GM12864 (cell line): ENCODE data around the gene USO1.
"Not testable (repeated sequence)": the region's sequence is repeated elsewhere in the genome, so short reads cannot be mapped to it uniquely, and the experiment has no call there.

ENCODE experiments used
- DNase-seq: peaks from one replicate; pipeline ENCODE4 v3.0.0-alpha.2; 2011; ENCODE audit warnings: low read depth
- H3K4me3 ChIP-seq: 2 replicates; pipeline ENCODE4 v1.5.1; 2011; ENCODE audit warnings: mild to moderate bottlenecking, low read depth, low read length, control low read depth
- TF ChIP-seq, protein P1 (sequence below): IDR thresholded peaks from 2 replicates; pipeline ENCODE4 v1.5.1; 2011; ENCODE audit warnings: low read depth, mild to moderate bottlenecking, moderate library complexity, low read length, control low read depth, inconsistent platforms; ENCODE audit errors: missing control alignments

USO1 gene

DNA sequence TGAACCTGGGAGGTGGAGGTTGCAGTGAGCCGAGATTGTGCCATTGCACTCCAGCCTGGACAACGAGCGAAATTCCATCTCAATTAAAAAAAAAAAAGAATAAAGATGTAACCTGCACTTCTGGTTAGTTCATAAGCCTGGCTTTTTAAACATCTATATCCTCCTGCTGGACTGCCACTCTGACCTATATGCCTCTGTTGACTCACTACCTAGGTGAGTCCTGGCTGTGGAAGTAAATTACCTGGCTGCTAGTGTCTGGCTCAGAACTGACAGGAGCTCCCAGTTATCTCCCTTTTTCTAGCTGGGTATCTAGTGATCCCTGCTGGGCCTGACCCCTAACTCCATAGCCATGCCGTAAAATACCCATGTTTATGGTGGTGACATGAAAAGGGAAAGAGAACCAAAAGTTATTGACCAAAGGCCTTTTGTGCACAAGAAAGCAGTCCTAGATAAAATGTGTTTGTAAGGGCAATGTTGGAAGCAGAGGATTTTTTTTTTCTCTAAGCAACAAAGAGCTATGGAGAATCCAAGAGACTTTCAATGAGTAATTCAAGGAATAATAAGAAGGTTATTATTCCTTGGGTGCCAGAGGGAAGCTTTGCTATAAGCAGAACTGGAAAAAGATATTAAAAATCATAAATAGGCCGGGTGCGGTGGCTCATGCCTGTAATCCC lies 40.8 kb upstream of the USO1 start:
- TF ChIP-seq, protein P1, sequence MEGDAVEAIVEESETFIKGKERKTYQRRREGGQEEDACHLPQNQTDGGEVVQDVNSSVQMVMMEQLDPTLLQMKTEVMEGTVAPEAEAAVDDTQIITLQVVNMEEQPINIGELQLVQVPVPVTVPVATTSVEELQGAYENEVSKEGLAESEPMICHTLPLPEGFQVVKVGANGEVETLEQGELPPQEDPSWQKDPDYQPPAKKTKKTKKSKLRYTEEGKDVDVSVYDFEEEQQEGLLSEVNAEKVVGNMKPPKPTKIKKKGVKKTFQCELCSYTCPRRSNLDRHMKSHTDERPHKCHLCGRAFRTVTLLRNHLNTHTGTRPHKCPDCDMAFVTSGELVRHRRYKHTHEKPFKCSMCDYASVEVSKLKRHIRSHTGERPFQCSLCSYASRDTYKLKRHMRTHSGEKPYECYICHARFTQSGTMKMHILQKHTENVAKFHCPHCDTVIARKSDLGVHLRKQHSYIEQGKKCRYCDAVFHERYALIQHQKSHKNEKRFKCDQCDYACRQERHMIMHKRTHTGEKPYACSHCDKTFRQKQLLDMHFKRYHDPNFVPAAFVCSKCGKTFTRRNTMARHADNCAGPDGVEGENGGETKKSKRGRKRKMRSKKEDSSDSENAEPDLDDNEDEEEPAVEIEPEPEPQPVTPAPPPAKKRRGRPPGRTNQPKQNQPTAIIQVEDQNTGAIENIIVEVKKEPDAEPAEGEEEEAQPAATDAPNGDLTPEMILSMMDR: no peak
- H3K4me3 ChIP-seq: no peak overlapping the region
- DNase-seq: no peak

DNA sequence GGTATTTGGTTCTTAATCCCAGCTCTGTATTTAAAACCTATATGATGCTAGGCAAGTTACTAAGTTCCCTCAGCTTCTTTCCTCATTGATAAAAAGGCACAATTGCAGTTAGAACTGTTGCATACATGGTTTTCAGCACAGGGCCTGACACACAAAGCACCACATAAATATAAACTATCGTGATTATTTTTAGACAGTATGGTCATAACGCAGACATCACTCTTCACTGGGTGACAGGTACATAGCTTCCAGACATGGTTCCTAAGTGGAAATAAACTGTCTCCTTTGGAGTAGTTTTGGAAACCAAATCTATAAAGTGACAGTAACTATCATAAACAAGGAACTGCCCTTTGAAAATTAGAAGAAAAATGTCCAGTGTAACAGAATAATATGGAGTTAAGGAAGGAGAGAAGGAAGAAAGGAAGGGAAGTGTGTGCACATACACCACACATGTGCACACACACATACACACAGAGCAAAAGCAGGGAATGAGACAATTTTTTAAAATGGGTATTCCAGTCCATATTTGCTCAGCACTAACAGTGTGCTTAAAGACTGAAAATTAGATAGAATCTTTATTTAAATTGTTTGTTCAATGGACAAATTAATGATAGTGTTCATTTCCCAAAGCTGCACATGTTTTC lies 38.7 kb upstream of the USO1 start:
- no peak overlapping the region for H3K4me3 ChIP-seq
- DNase-seq: no peak
- TF ChIP-seq, protein P1: no peak

DNA sequence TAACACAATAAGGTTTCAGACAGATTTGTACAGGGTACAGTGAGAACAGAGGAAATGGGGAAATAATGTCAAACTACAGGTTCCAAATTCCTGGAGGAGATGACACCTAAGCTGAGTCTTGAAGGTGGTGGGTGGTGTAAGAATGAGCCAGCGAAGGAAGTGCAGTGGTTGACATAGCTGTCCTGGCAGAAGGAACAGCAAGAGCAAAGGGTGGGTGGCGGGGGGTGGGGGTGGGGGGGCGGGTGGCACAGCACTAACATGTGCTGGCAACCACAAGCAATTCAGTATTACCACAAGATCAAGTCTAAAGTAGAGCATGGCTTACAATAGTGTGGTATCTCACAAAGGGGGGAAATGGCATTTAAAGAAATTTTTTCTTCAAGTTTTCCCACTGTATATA lies 38.0 kb upstream of the USO1 start:
- DNase-seq: no peak
- no peak overlapping the region for H3K4me3 ChIP-seq
- TF ChIP-seq, protein P1: no peak

DNA sequence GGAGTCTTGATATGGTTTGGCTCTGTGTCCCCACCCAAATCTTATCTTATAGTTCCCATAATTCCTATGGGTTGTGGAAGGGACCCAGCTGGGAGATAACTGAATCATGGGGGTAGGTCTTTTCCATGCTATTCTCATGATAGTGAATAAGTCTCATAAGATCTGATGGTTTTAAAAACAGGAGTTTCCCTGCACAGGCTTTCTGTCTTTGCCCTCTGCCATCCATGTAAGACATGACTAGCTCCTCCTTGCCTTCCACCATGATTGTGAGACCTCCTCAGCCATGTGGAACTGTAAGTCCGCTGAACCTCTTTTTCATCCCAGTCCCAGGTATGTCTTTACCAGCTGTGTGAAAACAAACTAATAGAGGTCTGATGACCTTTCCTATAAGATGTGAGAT lies 37.3 kb upstream of the USO1 start:
- DNase-seq, H3K4me3 ChIP-seq: not testable (repeated sequence)

DNA sequence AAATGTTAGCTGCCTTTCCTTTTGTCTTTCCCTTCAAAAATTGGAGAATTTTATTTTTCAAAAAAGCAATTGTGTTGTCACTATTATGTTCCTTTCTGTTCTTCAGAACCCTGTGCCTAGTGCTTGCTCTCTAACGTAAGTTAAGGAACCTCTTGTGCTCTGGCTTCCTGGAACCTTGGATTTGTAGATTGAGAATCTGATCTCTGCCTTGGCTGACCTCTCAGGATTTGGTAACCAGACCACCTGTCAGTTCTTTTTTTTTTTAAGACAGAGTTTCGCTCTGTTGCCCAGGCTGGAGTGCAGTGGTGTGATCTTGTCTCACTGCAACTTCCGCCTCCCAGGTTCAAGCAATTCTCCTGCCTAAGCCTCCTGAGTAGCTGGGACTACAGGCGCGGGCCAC lies 32.3 kb upstream of the USO1 start:
- not testable (repeated sequence) for DNase-seq, H3K4me3 ChIP-seq

DNA sequence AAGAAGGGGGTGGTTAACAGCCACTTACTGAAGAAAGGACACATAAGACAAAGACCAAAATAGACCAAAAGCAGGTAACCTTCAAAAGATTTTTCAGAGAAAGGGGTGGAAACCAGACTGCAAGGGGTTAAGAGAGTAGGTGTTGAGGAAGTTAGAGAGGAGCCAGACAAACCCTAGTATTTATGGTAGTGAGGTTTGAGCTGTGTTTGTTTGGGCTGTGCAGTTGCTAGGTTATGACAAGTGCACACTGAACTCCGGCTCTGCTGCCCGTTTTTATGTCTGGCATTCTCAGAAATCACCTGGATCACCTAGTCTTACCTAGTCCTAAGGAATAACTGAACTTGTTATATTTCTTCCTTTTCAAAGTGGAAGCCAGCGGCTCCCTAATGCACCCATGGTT lies 28.3 kb upstream of the USO1 start:
- TF ChIP-seq, protein P1: no peak
- no peak for DNase-seq
- H3K4me3 ChIP-seq: no peak overlapping the region

DNA sequence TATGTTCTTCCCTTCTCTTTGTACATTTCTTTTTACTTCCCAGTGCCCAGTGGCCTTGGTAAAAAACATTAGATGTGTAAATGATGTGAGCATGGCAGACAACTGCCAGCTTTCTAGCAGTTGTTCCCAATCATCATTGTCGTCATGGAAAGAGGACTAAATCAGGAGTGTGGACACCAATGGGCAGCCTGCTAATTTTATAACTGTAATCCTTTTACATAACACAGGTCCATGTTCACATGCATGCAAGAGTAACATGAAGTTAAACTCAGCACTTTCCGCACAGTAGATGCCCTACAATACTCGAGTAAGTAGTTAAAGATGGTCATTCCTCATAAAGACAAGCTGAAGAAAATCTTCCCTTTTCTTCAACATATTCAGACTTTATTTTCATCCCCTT lies 27.8 kb upstream of the USO1 start:
- no peak overlapping the region for H3K4me3 ChIP-seq
- TF ChIP-seq, protein P1: no peak
- DNase-seq: no peak
